DOHH2 (cell line): Measurements from ENCODE around the gene ZNF385C.

Source experiments
- CTCF ChIP-seq: fragments of 200-600 bp; sonication (generic); IDR thresholded peaks from one replicate; pipeline ENCODE4 v1.5.1; 2014; ENCODE audit warnings: antibody characterized with exemption, mild to moderate bottlenecking, low read depth, low read length; ENCODE audit not compliant: poor library complexity, severe bottlenecking
- EZH2phosphoT487 ChIP-seq: fragments of 200-600 bp; sonication (generic); IDR thresholded peaks from 2 replicates; pipeline ENCODE4 v1.6.1; 2017; ENCODE audit warnings: borderline replicate concordance, mild to moderate bottlenecking, antibody characterized with exemption, low read length, moderate library complexity, mixed read lengths

GRCh38 chr17:42052346-42052877, 45.9 kb downstream of the ZNF385C start:
- TF ChIP-seq CTCF: no peak
- TF ChIP-seq EZH2phosphoT487: no peak
